ENCODE results near the gene FBP1. TPM values are rescaled to one million over a fixed set of nuclear protein-coding genes. Genes with fewer than 3 reads are reported as not detected.

FBP1 gene
- not detected in 3 replicates for total RNA-seq
- long read RNA-seq = 0 reads

DNA sequence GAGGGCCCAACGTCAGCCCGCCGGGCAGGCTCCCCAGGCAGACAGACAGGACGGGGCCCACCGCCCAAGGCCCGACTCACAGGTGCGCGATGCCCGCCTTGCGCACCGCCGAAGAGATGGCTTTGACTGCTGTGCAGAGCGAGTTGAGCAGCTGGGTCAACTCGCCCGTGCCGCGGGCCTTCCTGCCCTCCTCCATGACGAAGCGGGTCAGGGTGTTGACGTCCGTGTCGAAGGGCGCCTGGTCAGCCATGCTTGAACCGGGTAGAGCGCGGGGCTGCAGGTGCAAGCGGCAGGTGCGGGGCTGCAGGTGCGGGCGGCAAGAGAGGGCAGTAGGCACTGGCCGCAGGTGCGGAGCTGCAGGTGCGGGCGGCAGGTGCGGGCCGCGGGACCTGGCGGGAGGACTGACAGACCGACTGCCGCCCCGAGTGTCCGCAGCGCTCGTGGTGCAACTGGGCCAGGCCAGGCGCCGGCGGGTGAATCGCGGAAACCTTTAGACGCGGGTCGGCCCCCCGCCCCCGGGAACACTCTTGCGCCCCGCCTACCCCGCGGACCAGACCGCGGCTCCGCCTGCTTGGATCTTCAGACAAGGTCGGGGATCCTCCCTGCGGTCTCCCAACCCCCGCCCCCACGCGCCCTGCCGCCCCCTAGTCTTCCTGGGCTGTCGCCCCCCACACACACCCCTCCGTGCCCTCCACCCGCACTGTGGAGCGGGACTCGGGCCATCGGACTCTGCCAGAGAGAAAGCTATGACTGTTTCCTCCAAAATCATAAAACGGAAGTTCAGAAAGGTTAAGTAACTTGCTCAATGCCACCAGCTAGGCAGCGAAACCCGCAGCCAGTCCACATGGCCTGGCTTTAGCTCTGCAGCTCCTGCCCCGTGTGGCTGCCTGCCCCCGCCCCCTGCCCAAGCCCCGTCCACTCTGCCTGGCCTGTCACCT, at the start of gene FBP1:
Gene FBP1, minus strand, starts transcription at position 458 of the 938 bp plus-strand sequence. Its CDS starts 208 bp downstream, at position 250.
- TF ChIP-seq, protein P1, sequence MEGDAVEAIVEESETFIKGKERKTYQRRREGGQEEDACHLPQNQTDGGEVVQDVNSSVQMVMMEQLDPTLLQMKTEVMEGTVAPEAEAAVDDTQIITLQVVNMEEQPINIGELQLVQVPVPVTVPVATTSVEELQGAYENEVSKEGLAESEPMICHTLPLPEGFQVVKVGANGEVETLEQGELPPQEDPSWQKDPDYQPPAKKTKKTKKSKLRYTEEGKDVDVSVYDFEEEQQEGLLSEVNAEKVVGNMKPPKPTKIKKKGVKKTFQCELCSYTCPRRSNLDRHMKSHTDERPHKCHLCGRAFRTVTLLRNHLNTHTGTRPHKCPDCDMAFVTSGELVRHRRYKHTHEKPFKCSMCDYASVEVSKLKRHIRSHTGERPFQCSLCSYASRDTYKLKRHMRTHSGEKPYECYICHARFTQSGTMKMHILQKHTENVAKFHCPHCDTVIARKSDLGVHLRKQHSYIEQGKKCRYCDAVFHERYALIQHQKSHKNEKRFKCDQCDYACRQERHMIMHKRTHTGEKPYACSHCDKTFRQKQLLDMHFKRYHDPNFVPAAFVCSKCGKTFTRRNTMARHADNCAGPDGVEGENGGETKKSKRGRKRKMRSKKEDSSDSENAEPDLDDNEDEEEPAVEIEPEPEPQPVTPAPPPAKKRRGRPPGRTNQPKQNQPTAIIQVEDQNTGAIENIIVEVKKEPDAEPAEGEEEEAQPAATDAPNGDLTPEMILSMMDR (IDR thresholded peaks at IDR 0.05) = no peak
- Mint-ChIP-seq H3K4me1 (ENCODE audit: low read depth) (peaks cover 14% of the 10 kb centered on the region), H3K36me3 (ENCODE audit: low read depth) (peaks cover 2% of the 10 kb centered on the region), H3K4me3 (ENCODE audit: unreplicated experiment) (peak within 1 kb of the TSS; percentile 82), H3K9me3 (ENCODE audit: low read depth) (no peaks in the 10 kb centered on the region), H3K27ac (ENCODE audit: unreplicated experiment) (no peak within 1 kb of the TSS), H3K27me3 (ENCODE audit: low read depth) (peaks cover 13% of the 10 kb centered on the region)
- DNase-seq (ENCODE audit: low spot score) = peak; percentile 89

DNA sequence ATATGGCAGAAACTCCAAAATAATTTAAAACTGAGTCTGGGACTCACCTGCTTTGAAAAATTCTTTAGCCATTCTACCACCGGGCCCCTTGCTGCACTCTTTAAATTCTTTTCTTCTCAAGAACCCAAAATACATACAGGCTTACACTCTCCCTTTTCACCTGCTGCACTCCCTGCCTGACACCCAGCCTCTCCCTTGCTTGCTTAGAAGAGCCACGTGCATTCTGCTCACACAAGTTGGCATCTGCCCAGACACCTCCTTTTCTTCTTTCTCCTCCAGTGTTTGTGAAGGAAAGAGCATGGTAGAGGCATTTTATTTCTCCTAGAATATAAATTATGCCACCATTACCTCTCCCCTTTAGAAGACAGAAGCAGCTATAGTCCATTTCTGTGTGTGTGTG, 48.1 kb upstream of the FBP1 start:
- H3K4me3 Mint-ChIP-seq (ENCODE audit: unreplicated experiment) = no peak overlapping the region
- no peak overlapping the region for H3K27ac Mint-ChIP-seq (ENCODE audit: unreplicated experiment)
- H3K27me3 Mint-ChIP-seq (ENCODE audit: low read depth) = peaks cover 1% of the 10 kb centered on the region
- TF ChIP-seq, protein P1 (IDR thresholded peaks at IDR 0.05) = no peak
- no peak for DNase-seq (ENCODE audit: low spot score)
- no peaks in the 10 kb centered on the region for H3K9me3 Mint-ChIP-seq (ENCODE audit: low read depth)
- peaks cover 8% of the 10 kb centered on the region for H3K4me1 Mint-ChIP-seq (ENCODE audit: low read depth)
- H3K36me3 Mint-ChIP-seq (ENCODE audit: low read depth) = no peaks in the 10 kb centered on the region

DNA sequence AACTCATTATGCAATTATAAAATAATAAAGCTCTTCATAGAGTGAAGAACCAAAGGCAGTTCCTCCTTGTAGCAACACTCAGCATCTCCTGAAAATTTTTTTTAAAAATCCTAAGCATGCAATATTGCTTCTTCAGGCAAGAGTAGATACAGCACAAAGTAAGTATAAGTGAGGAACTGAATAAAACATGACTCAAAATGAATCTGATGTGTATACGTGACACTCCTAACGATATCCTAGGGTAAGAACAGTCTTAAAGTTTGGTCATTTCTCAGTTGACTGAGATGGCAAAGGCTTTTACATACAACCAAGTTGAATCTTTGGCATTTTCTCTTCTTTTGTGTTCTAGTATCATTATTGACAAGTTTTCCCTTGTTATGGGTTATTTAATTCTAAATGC, 46.0 kb upstream of the FBP1 start:
- H3K4me3 Mint-ChIP-seq (ENCODE audit: unreplicated experiment) = no peak overlapping the region
- DNase-seq (ENCODE audit: low spot score) = no peak

DNA sequence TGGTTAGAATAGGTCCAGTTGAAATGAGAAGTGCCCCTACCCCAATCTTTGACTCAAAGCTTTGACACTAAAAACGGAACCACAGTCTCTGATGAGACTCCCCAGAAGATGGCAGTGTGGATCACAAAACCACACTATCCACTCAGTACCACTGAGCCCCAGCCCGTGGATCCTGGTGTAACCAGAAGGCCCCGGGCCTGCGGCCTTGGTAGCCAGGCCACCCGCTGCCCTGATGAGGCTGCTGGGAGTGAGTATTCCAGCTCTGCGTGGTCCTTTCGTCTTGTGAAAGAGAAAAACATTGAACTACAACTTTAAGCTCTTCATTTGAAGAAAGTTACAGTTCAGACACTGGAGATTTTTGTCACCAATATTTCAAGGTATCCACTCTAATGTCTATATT, 42.2 kb upstream of the FBP1 start:
- TF ChIP-seq, protein P1 (IDR thresholded peaks at IDR 0.05) = peak; percentile 97
- H3K4me3 Mint-ChIP-seq (ENCODE audit: unreplicated experiment) = no peak overlapping the region
- peaks cover 22% of the 10 kb centered on the region for H3K4me1 Mint-ChIP-seq (ENCODE audit: low read depth)
- no peaks in the 10 kb centered on the region for H3K27me3 Mint-ChIP-seq (ENCODE audit: low read depth)
- no peaks in the 10 kb centered on the region for H3K9me3 Mint-ChIP-seq (ENCODE audit: low read depth)
- H3K36me3 Mint-ChIP-seq (ENCODE audit: low read depth) = no peaks in the 10 kb centered on the region
- no peak for DNase-seq (ENCODE audit: low spot score)
- peak overlapping the region; percentile 72 for H3K27ac Mint-ChIP-seq (ENCODE audit: unreplicated experiment)

More for the DNA sequence above, 46.0 kb upstream of the FBP1 start:
- H3K27ac Mint-ChIP-seq (ENCODE audit: unreplicated experiment) = no peak overlapping the region
- no peaks in the 10 kb centered on the region for H3K9me3 Mint-ChIP-seq (ENCODE audit: low read depth)
- no peaks in the 10 kb centered on the region for H3K27me3 Mint-ChIP-seq (ENCODE audit: low read depth)
- TF ChIP-seq, protein P1 (IDR thresholded peaks at IDR 0.05) = no peak
- H3K36me3 Mint-ChIP-seq (ENCODE audit: low read depth) = no peaks in the 10 kb centered on the region
- peaks cover 19% of the 10 kb centered on the region for H3K4me1 Mint-ChIP-seq (ENCODE audit: low read depth)

DNA sequence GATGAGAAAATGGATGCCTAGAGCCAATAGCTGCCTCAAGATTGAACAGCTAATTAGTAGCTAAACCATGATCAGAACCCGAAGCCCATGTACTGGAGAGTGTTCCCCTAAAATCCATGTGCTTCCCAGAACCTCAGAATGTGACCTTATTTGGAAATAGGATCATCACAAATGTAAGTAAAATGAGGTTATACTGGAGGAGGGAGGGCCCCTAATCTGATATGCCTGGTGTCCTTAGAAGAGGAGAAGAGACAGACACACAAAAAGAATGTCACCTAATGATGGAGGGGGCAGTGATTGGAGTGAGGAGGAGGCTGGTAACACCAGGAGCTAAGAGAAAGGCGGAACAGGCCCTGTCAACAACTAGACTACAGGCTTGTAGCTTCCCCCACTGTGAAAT, 41.3 kb upstream of the FBP1 start:
- DNase-seq (ENCODE audit: low spot score) = no peak
- H3K9me3 Mint-ChIP-seq (ENCODE audit: low read depth) = no peaks in the 10 kb centered on the region
- H3K27ac Mint-ChIP-seq (ENCODE audit: unreplicated experiment) = no peak overlapping the region
- no peaks in the 10 kb centered on the region for H3K27me3 Mint-ChIP-seq (ENCODE audit: low read depth)
- H3K4me3 Mint-ChIP-seq (ENCODE audit: unreplicated experiment) = no peak overlapping the region
- TF ChIP-seq, protein P1 (IDR thresholded peaks at IDR 0.05) = no peak
- H3K36me3 Mint-ChIP-seq (ENCODE audit: low read depth) = no peaks in the 10 kb centered on the region
- peaks cover 23% of the 10 kb centered on the region for H3K4me1 Mint-ChIP-seq (ENCODE audit: low read depth)
